SKM-1 (cell line): Measurements from ENCODE around the gene ARHGEF28.

Experiments used
- DNase-seq: peaks from one replicate; lab custom pipeline; 2025; ENCODE audit not compliant: unreplicated experiment; lab: John Stamatoyannopoulos, UW

ARHGEF28 gene

DNA sequence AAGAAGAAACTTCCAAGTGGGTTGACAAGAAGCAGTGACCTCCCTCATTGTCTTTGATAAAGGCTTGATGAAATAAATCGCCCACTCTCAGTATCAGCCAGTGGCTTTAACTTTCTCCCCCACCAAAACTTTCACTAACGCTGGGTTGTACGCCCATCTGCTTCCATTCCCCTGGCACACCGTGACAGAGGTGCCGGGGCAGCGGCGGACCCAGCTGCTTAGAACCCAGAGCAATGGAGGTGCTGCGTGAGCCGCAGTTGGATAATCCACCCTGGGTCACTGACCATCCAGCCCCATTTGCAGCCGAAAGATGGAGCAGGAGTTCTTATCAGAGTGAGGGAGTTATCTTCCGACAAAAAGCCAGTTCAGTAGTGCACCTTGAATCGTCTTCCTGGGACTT, 270.7 kb downstream of the ARHGEF28 start:
- no peak for DNase-seq

DNA sequence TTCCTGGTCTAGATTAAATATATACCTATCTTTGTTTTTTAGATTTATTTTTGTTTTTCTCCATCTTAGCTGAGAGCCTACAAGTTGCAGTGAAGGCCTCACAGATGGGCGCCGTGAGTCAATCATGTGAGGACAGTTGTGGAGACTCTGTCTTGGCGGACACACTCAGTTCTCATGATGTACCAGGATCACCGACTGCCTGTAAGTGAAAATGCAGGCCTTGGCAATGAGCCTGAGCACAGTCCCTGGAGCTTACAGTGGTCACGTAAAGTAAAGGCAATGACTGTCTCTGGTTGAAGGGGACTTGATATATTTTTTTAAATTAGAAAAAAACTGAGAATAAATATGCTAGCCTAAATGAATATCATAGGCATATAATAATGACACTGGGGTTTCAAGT, 271.9 kb downstream of the ARHGEF28 start:
- no peak for DNase-seq

DNA sequence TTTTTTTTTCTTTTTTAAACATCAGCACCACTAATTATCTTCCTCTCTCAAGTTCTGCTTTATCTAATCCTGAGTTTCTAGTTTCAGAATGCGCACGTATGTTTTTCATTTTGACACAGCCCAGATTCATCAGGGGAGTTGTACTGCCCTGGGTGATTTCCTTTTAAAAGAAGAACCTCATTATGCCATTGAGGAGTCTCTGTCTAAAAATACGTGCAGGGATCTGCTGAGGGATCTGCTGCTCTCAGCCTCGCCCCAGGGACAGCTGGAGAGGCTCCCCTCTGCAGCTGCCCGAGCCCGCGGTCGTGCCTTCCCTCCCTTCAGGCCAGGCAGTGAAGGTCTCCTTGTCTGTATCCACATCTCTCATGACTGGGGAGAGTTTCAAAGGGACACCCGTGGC, 273.1 kb downstream of the ARHGEF28 start:
- no peak for DNase-seq

DNA sequence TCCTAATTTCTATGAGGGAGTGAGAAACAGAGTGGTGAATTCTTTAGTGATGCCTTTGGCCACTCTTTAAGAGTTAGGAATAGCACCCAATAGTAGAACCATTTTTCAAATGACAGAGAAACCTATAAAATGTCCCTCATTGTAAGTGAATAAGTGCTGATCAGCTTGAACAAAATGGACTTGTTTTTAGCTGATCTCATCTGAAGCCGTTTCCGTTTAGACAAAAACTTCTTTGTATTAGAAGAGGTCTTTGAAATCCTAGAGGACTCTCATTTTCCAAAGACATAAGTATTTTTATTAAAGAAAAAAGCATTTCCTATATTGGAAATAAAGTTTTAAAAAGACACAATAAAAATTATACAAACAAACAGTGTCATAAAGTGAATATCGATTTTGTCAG, 273.9 kb downstream of the ARHGEF28 start:
- no peak for DNase-seq

DNA sequence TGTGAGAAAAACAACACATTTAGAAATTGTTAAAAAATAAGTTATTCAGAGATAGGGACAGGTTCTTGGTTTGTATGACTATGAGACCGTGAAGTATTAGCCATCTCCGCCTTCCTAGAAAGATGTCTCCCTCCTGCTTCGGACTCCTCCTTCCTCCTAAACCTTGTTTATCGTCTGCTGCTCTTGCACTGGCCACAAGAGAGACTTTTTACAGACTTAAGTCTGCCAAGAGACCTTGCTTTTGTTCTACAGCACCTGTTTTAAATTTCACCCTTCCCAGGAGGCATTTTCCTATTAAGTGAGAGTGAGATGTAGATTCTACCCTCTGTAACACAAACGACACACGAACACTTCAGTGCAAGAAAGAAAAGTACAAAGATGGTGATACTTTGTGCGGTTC, 274.6 kb downstream of the ARHGEF28 start:
- DNase-seq = no peak

DNA sequence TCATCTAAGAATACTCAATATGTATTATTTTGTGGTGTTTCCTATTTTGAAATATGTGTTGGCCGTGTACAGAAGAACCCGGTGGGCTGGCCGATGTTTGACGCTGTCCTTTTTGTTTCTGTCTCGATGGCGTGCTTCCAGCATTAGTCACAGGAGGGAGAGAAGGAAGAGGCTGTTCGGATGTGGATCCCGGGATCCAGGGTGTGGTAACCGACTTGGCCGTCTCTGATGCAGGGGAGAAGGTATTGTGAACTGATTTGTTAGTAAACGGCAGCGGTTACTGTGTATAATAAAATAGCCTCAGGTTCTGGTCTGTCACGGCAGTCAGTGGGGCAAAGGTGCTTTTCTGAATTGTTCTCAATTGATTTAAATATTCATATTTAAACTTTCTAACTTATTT, 275.0 kb downstream of the ARHGEF28 start:
- DNase-seq = no peak

DNA sequence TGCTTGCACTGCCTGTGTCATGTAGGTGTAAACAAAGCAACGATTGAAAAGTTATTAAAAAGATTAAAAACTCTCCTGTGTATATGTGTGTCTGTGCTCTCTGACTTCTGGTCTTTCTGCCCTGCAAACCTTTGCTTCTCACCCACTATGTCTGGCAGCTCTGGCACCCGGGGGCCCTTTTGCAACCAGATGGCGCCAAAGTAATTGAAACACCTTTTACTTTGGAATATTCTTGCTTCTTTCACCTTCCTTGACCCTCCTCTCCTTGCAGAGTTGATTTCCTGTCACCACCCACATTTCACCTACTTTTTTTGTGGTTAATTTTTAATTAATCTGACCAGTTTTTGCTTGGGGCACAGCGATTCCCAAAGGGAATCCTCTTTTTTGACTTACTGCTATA, 275.5 kb downstream of the ARHGEF28 start:
- DNase-seq = no peak

DNA sequence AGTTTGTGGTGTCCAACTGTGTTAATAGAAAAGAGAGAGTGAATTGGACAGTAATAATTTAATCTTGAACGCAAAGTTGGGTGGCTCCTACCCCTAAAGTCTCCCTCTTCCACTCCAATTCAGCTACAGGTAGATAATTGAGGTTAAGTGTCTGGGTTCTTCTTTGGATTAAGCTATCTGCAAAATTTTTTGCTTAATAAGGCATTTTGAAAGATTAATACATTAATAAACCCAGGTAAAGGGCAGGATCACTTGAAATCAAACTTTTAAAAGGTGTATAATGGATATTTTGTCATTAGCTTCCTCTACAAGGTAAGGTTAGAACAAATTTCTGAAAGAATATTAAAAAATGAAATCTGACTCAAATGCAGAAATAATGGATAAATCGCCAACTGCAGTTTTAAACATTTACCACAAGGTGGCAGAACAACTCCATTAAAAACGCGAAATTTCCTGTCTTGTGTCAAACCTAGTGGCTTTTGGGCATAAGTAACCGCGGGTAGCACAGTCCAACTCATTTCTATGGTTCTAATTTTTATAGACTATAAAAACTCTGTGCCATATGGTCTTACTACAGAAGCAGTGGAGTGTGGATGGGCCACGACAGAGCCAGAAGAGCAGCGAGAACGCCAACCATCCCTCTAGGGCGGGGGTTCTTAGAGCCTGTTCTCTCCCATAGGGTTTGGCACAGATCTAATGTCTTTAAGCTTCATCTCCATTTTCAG, 276.5 kb downstream of the ARHGEF28 start:
- peak; percentile 30 for DNase-seq

DNA sequence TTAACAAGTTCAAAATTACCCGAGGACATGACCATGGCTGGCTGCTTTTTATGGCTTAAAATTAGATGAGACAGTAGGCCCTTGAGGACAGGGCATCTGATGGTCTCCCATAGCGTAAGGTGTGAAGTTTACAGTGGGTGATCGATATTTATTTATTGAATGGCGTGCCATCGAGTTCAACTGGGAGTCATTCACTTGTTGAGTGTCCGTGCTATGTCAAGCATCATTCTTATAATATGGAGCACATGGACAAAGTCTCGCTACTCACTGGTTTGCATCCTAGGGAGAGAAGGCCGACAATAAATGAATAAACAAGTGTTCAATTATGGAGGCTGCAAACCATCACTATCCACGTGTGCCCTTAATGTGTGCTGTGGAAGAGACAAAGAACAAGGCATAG, 277.2 kb downstream of the ARHGEF28 start:
- no peak for DNase-seq

DNA sequence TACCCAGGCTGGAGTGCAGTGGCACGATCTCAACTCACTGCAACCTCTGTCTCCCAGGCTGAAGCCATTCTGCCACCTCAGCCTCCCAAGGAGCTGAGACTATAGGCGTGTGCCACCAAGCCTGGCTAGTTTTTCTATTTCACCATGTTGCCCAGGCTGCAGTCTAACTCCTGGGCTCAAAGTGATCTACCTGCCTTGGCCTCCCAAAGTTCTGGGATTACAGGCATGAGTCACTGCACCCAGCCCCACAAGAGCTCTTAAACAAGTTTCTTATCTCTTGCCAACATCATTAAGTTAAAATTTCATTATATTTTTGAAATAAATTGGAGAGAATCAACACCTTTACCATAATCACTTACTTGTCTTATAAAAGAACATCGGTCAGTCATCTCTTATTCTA, 280.3 kb downstream of the ARHGEF28 start:
- DNase-seq = no peak

DNA sequence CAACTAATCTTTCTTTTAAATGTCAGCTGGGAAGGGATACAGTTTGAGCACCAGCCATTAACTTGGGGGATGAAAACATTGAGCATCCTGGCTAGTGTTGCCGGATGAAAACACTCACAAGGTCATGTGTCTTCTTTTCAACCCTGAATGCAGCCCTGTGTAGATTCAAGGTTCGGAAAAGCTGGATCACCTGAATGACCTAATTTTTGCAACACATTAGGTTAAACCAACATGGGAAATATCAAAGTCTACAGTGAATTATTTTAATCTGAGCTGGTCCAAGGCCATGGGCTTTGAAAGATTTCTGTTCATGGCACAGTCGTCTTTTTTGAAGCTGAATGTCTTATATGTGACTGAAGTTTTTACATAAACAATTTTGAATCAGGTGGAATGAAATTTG, 281.2 kb downstream of the ARHGEF28 start:
- no peak for DNase-seq

DNA sequence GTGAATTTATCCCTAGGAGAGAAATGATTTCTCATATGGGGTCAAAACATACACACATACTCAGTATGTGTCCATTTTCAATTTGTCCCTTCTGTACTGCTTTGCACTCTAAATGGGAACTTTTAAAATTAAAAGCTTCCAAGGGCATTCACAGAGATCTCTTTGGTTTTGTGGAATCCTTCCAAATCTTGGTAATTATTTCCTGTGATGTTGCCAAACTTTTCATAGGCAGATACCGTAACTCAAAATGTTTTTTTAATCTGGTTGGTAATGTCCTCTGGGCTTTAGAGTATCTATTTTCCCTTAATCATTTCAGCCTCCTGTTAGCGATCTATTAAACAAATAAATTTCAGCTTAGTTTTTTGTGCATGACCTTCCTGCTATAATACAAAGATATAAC, 282.4 kb downstream of the ARHGEF28 start:
- no peak for DNase-seq

DNA sequence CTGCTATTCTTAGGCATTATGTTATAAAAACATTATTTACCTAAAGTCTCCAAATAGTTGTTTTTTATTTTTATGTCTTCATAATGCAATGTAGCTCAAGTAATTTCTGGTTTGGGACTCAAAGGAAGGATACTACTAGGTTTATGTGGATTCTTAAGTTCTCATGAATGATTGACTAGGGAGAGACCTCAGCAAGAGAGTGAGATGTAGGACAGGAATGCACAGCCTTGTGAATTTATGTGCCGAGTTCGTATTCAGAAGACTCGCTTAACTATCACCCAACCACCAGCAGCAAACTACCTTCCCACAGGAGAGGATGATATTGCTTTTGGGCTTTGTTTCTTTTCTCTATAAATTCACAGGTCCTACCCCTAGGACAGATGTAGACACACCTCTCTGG, 282.9 kb downstream of the ARHGEF28 start:
- no peak for DNase-seq

DNA sequence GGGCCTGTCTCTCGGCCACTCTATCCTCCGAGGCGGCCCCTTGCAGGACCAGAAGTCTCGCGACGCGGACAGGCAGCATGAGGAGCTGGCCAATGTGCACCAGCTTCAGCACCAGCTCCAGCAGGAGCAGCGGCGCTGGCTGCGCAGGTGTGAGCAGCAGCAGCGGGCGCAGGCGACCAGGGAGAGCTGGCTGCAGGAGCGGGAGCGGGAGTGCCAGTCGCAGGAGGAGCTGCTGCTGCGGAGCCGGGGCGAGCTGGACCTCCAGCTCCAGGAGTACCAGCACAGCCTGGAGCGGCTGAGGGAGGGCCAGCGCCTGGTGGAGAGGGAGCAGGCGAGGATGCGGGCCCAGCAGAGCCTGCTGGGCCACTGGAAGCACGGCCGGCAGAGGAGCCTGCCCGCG, 283.5 kb downstream of the ARHGEF28 start:
- no peak for DNase-seq

DNA sequence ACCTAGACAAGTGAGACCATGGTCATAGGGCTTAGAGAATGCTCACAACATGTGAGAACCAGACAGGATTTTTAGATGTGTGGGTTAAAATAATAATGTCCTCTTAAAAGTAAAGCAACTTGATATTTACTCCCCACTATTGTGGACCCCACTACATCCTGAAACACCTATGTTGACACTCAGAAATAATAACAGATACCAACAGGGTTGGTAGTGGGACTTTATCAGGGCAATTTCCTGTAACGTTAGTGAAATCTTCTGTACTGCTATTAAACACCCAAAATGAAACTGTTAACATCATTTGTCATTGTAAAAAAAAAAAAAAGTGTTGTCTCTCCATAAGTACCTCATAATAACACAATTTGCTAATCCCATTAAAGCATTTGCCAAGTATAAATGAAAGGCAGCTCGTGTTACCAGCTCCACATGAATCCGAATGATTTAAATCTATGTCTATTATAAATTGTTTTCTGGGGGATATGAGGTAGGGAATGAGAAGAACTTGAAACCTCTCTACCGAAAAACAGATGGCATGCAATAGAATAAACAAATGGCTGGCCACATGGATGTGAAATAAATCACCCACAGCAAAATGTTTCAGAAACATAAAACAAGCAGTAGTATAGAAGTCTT, 285.9 kb downstream of the ARHGEF28 start:
- no peak for DNase-seq

DNA sequence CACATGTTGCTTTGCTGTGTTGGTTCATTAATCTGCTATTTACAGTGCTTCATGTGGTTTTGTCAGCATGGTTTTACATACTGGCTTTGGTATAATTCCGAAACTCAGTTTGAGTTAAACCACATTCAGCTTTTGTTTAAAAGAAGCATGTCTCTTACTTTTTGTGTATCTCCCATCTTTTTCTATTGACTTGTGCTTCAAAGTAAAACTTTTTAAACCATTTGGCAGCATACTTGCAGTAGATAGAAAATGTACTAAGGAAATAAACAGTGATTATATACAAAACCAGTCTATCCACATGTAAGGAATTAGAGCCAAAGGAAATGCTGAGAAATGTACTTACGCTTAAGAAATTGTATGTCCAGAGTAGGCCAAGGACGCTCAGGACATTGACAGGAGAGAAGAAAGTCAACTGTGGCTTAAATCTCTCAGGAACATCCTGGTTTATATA, 286.9 kb downstream of the ARHGEF28 start:
- no peak for DNase-seq

DNA sequence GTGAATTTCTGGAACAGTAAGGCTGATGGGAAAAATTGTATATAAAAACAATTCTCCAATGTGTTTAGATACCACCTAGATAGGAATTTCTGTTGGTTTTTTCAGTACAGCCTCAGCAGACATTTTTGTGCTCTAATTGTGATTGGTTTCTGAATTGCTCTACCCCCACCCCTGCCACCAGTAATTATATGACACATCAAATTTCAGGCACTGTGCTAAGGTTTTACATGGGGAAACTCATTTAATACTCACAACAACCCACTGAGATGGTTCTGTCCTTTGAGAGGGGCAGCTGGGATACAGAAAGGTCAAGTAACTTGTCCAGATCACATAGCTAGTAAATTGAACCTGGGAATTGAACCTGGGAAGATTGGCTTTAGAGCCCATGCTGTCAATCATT, 288.0 kb downstream of the ARHGEF28 start:
- no peak for DNase-seq

DNA sequence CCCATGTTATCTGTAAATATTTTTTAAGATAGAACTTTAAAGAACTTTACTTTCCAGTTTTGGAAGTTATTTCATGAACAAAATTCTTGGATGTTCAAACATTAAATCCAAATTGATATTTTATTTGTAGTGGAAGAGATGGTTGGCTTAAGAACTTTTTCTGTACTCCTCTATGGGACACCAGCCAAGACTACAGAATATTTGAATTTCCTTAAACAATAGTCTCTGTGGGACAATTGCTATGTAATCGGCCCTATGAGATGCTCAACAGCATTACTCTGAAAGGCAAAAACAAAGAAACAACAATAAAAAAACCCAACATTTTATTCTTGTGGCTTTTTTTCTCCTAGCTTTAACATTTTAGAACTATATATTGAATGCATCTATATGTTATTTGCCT, 289.3 kb downstream of the ARHGEF28 start:
- DNase-seq = no peak

DNA sequence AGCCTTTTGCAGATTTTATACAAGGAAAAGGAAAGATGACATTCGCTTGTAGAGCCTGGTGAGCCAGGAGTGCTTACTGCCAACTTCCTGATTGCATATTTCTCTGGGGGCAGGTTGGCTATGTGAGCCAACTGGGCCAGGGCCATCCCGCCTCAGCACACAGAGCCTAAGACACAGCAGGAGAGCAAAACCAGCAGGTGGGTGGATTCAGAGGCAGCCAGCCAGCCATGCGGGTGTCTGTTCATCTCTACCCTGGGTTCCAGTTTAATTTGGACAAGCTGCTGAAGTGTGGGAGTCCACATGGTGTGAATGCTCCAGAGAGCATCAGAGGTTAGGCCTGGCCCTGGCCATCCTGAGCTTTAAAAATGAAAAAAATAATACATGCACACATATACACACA, 291.4 kb downstream of the ARHGEF28 start:
- DNase-seq = no peak

DNA sequence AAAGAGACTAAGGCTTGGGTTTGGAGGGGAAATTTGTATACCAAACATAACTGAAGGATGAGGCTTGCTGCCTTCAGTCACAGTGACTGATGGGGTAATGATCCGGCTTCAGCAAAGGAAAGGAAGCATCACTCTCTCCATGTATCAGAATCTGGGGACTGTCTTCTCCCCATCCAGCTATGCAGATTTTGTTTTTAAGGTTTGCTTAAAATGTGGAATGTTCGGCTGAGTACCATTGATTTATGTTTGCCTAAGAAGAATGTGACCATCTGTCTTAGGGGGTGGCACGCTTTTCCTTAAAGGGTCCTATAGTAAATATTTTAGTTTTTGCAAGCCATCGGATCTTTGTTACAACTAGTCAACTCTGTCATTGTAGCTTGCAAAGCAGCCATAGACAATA, 291.9 kb downstream of the ARHGEF28 start:
- DNase-seq = no peak

DNA sequence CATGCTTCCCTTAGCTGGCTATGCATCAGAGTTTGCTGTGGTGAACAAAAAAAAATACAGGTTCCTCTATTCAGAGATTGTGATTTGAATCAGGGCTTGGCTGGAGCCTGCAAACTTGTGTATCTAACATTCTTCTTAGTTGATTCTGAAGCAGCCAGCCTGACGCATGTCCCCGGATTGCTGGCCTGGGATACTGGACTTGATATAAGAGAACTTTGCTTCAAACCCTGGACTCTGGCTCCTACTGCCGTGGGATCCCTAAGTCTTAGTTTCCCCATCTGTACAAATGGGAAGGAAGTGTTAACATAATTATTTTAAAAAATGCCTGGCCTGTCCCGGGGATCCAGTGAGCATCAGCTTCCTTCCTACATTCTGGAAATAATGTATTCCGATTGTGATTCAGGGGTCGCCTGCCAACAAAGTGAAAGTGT, 292.8 kb downstream of the ARHGEF28 start:
- DNase-seq = no peak

DNA sequence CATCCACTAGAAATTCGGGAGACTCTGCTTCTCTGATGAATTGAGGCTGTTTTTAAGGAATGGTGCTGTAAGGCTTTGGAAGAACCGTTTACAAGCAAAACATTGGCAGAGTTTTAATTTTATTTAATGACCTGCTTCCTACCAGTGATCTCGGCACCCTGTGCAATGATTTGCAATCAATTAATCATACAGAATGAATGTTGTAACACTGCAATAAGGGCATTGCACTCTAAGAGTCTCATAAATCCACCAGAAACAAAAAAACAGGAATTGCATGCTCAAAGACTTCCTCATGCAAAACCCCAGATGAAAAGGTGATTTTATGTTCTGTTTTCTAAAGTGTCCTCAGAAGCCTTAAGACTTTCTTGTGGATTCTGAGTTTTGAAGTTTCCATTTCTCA, 295.7 kb downstream of the ARHGEF28 start:
- no peak for DNase-seq

DNA sequence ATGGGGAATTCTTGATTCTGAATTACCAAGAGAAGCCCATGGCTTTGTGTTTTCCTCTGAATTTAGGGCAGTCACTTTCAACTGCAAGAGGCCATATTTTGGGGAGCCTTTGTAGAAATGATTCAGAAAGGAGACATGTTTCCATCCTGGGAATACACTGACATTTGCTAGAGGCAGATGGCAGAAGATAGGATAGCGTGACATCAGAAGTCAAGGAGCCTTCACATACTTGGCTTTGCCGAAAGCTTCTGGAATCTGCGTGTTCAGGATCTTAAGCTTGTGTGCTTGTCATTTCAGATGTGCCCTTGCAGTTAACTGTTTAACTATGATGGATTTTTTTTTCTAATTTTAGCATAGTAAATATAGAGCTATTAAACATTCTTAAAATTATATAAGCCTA, 296.2 kb downstream of the ARHGEF28 start:
- no peak for DNase-seq
